GM12878 (cell line): ENCODE results near the gene STXBP2. TPM values are rescaled to one million over a fixed set of nuclear protein-coding genes. Genes with fewer than 3 reads are reported as not detected.

Experiments
- ATAC-seq: fragments of 200-7000 bp; cut with Tn5 transposase; 3 replicates; pipeline ENCODE4 v1.9.1; 2020; ENCODE audit warnings: mild to moderate bottlenecking, moderate library complexity
- BruUV-seq: library from RNA; stranded (reverse); fragments of 400-500 nt; replicated peaks from 2 replicates; lab custom pipeline; 2021; lab: Mats Ljungman, UMichigan
- CTCF ChIA-PET: fragments of 300-600 bp; sonication (Branson Sonifier 250); formaldehyde crosslinking; extraction: SDS; loops from one replicate; lab custom pipeline; 2021; ENCODE audit warnings: inconsistent platforms; lab: Yijun Ruan, JAX
- POLR2A ChIA-PET: fragments of 350-600 bp; formaldehyde crosslinking; extraction: SDS; loops from one replicate; lab custom pipeline; 2021; ENCODE audit warnings: inconsistent platforms; lab: Charles Lee
- RAD21 ChIA-PET: fragments of 300-600 bp; sonication (Branson Sonifier 250); formaldehyde crosslinking; loops from one replicate; lab custom pipeline; 2023; ENCODE audit warnings: antibody characterized with exemption; ENCODE audit not compliant: unreplicated experiment; lab: Charles Lee
- SMC1A ChIA-PET: fragments of 300-600 bp; sonication (Branson Sonifier 250); formaldehyde crosslinking; loops from one replicate; lab custom pipeline; 2023; ENCODE audit not compliant: unreplicated experiment, uncharacterized antibody; lab: Charles Lee
- DNase-seq: peaks from one replicate; pipeline ENCODE4 v3.0.0-alpha.2; 2011; ENCODE audit warnings: low read depth, low spot score
- FAIRE-seq: peaks from 3 replicates; lab custom pipeline; 2011; peaks lifted over from hg19 to GRCh38; lab: Jason Lieb, UNC
- H2AFZ ChIP-seq: 2 replicates; pipeline ENCODE4 v1.6.0; 2011; ENCODE audit warnings: low read depth, low read length, control low read depth; ENCODE audit not compliant: control insufficient read depth
- H3K27ac ChIP-seq: 2 replicates; pipeline ENCODE4 v1.5.1; 2011; ENCODE audit warnings: control low read depth; ENCODE audit not compliant: control insufficient read depth, insufficient read depth
- H3K27me3 ChIP-seq, 2 experiments: replicated peaks in 1 of 2; 2 replicates each; pipeline versions ENCODE4 v1.6.0 to v1.6.1; 2011; ENCODE audit warnings: low read length in 1 of 2; ENCODE audit not compliant: control insufficient read depth in 2 of 2, insufficient read depth in 2 of 2
- H3K36me3 ChIP-seq, 2 experiments: 2 replicates each; pipeline ENCODE4 v1.5.1; 2011; ENCODE audit warnings: low read length in 1 of 2; ENCODE audit not compliant: control insufficient read depth in 2 of 2, insufficient read depth in 2 of 2
- H3K4me1 ChIP-seq: 2 replicates; pipeline ENCODE4 v1.6.1; 2011; ENCODE audit warnings: mild to moderate bottlenecking, low read length, moderate library complexity, mixed read lengths; ENCODE audit not compliant: control insufficient read depth, insufficient read depth
- H3K4me2 ChIP-seq: 2 replicates; pipeline ENCODE4 v1.6.0; 2011; ENCODE audit warnings: control low read depth; ENCODE audit not compliant: control insufficient read depth, insufficient read depth
- H3K4me3 ChIP-seq: fragments of 200-600 bp; sonication (generic); 2 replicates; pipeline ENCODE4 v1.5.1; 2016
- H3K79me2 ChIP-seq: 2 replicates; pipeline ENCODE4 v1.6.0; 2011; ENCODE audit warnings: low read length; ENCODE audit not compliant: control insufficient read depth, insufficient read depth
- H3K9ac ChIP-seq: 2 replicates; pipeline ENCODE4 v1.8.0; 2011; ENCODE audit warnings: low read length, control low read depth, mixed read lengths; ENCODE audit not compliant: control insufficient read depth, insufficient read depth
- H3K9me3 ChIP-seq: replicated peaks from 3 replicates; pipeline ENCODE4 v1.5.1; 2011; ENCODE audit warnings: mild to moderate bottlenecking, low read length; ENCODE audit not compliant: control insufficient read depth, insufficient read depth
- H4K20me1 ChIP-seq: 2 replicates; pipeline ENCODE4 v1.6.0; 2011; ENCODE audit not compliant: control insufficient read depth, insufficient read depth
- CREB1 ChIP-seq: IDR thresholded peaks from 2 replicates; pipeline ENCODE4 v1.6.1; 2012; ENCODE audit warnings: low read depth, mild to moderate bottlenecking, inconsistent platforms
- NBN ChIP-seq: fragments of 450-650 bp; IDR thresholded peaks from 2 replicates; pipeline ENCODE4 v1.6.1; 2016
- PAX8 ChIP-seq: fragments of 450-650 bp; IDR thresholded peaks from 2 replicates; pipeline ENCODE4 v1.6.1; 2017; ENCODE audit warnings: mild to moderate bottlenecking, moderate library complexity
- PML ChIP-seq: IDR thresholded peaks from 2 replicates; pipeline ENCODE4 v1.6.1; 2012; ENCODE audit warnings: low read length, inconsistent platforms
- SKIL ChIP-seq: fragments of 450-650 bp; IDR thresholded peaks from 2 replicates; pipeline ENCODE4 v1.6.1; 2017; ENCODE audit warnings: mild to moderate bottlenecking, low read depth, inconsistent platforms; ENCODE audit not compliant: poor library complexity, severe bottlenecking
- SRF ChIP-seq, 2 experiments: IDR thresholded peaks; 2 replicates each; pipeline ENCODE4 v1.6.1; 2011; ENCODE audit warnings: low read depth in 2 of 2, low read length in 2 of 2, mild to moderate bottlenecking in 1 of 2, moderate library complexity in 1 of 2
- SUPT20H ChIP-seq: IDR thresholded peaks from 2 replicates; pipeline ENCODE4 v1.6.1; 2011; ENCODE audit warnings: low read depth, mild to moderate bottlenecking, low read length, moderate library complexity, borderline replicate concordance; ENCODE audit not compliant: control insufficient read depth
- TBL1XR1 ChIP-seq: IDR thresholded peaks from 2 replicates; pipeline ENCODE4 v1.6.1; 2012; ENCODE audit warnings: low read depth, low read length, improper control_type of control experiment
- TCF3 ChIP-seq: IDR thresholded peaks from 2 replicates; pipeline ENCODE4 v1.6.1; 2012; ENCODE audit warnings: low read depth, mild to moderate bottlenecking, low read length, borderline replicate concordance; ENCODE audit not compliant: insufficient read depth
- ZBED1 ChIP-seq: IDR thresholded peaks from 2 replicates; pipeline ENCODE4 v1.6.1; 2016; ENCODE audit warnings: borderline replicate concordance
- WGBS: methylation state at CpG from one replicate; pipeline ENCODE4 v1.1.6; 2016; ENCODE audit warnings: low lambda C conversion rate; ENCODE audit not compliant: insufficient replicate concordance, insufficient coverage; ENCODE audit errors: missing lambda C conversion rate; 5-methylcytosine and 5-hydroxymethylcytosine counted together
- in situ Hi-C: fragments of 300-500 bp; cut with MboI; formaldehyde crosslinking; loops from 9 replicates; pipeline ENCODE4 v1.14.3; 2018; ENCODE audit warnings: mixed read lengths
- intact Hi-C: fragments of 100-400 bp; cut with micrococcal nuclease; formaldehyde crosslinking; loops from one replicate; pipeline ENCODE4 v1.14.2; 2022; ENCODE audit not compliant: unreplicated experiment
- polyA plus RNA-seq, 11 experiments: library from polyadenylated mRNA; depleted of rRNA in 4 of 11; unstranded in 6 of 11; stranded (reverse) in 5 of 11; fragments of >200 nt; fragmentation: Nextera tagmentation in 4 of 11; fragmentation: Illumina TruSeq in 1 of 11; extraction: Ambion mirVana in 4 of 11; extraction: Trizol in 1 of 11; gene quantifications; 1 replicate in 1 of 11; 2 replicates in 10 of 11; pipeline versions ENCODE4 v1.2.1 to v1.2.3, GENCODE V29; 2011 to 2016; ENCODE audit warnings: inconsistent platforms in 2 of 11, missing spikeins in 2 of 11, low read depth in 1 of 11
- total RNA-seq, 4 experiments: library from RNA; depleted of rRNA in 3 of 4; stranded (reverse); fragments of >200 nt in 3 of 4; fragmentation: Illumina TruSeq in 1 of 4; extraction: Trizol in 1 of 4; gene quantifications; 2 replicates each; pipeline versions ENCODE4 v1.2.1 to v1.2.3, GENCODE V29; 2013 to 2021
- TF ChIP-seq, protein P1 (sequence below): fragments of 450-650 bp; IDR thresholded peaks from 2 replicates; pipeline ENCODE4 v1.6.1; 2017; ENCODE audit warnings: low read depth, mild to moderate bottlenecking, moderate library complexity
- TF ChIP-seq, protein P2 (sequence below): IDR thresholded peaks from 2 replicates; pipeline ENCODE4 v1.6.1; 2011; ENCODE audit warnings: low read depth, mild to moderate bottlenecking, low read length, moderate library complexity, borderline replicate concordance; ENCODE audit errors: extremely low read depth

The STXBP2 gene
- total and polyA plus RNA-seq, 10 of the 15 experiments (the other 5 are each of a cell fraction or from before 2014, with no cell fraction given) = 2.6 to 111 (median 61.4) TPM

GRCh38 chr19:7597689-7598088, 39.2 kb upstream of the STXBP2 start:
- no peak for ATAC-seq

More at GRCh38 chr19:7597689-7598088, 39.2 kb upstream of the STXBP2 start:
- SMC1A ChIA-PET = interaction anchor here (0.6 to 2.5 kb wide), 4 partner anchors 11 to 202 kb away, joined by 3 to 7 read pairs (median 3); partner anchors contain the start of genes PET100 and XAB2
- Histone ChIP-seq H3K27ac (no peak overlapping the region), H3K4me1 (no peaks in the 10 kb centered on the region; the same call in 1 of the 2 replicates), H3K4me2 (no peak overlapping the region), H3K9me3 (no peaks in the 10 kb centered on the region), H2AFZ (no peak overlapping the region), H4K20me1 (no peaks in the 10 kb centered on the region), H3K79me2 (no peaks in the 10 kb centered on the region), H3K9ac (no peak overlapping the region), H3K27me3 (peaks cover 0 to 2% of the 10 kb centered on the region in 2 experiments; a peak in 1 of 4 replicates), H3K4me3 (no peak overlapping the region), H3K36me3 (no peaks in the 10 kb centered on the region)
- TF ChIP-seq, protein P1, sequence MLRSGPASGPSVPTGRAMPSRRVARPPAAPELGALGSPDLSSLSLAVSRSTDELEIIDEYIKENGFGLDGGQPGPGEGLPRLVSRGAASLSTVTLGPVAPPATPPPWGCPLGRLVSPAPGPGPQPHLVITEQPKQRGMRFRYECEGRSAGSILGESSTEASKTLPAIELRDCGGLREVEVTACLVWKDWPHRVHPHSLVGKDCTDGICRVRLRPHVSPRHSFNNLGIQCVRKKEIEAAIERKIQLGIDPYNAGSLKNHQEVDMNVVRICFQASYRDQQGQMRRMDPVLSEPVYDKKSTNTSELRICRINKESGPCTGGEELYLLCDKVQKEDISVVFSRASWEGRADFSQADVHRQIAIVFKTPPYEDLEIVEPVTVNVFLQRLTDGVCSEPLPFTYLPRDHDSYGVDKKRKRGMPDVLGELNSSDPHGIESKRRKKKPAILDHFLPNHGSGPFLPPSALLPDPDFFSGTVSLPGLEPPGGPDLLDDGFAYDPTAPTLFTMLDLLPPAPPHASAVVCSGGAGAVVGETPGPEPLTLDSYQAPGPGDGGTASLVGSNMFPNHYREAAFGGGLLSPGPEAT = no peak
- TF ChIP-seq TCF3 (no peak), PML (no peak), TBL1XR1 (no peak), SRF (IDR thresholded peaks at IDR 0.05; ENCODE audit: low read depth in 2 of 2, low read length in 2 of 2) (no peak), NBN (no peak), CREB1 (no peak), PAX8 (no peak), ZBED1 (no peak), SUPT20H (no peak), SKIL (no peak)
- TF ChIP-seq, protein P2, sequence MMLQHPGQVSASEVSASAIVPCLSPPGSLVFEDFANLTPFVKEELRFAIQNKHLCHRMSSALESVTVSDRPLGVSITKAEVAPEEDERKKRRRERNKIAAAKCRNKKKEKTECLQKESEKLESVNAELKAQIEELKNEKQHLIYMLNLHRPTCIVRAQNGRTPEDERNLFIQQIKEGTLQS = no peak
- CTCF ChIA-PET = interaction anchor here (1.1 to 4.7 kb wide), 4 partner anchors 21 to 243 kb away, joined by 3 to 30 read pairs (median 6); no protein-coding TSS in a partner anchor
- FAIRE-seq (no peak), DNase-seq (no peak)
- in situ Hi-C loops (no loop called here), intact Hi-C loops (no loop called here)
- WGBS = 63% methylated on average over 9 of the region's 9 CpGs
- POLR2A ChIA-PET = interaction anchor here (0.8 to 1.7 kb wide), 3 partner anchors 9 to 201 kb away, joined by 3 to 6 read pairs (median 3); no protein-coding TSS in a partner anchor
- RAD21 ChIA-PET = interaction anchor here (1.0 to 2.1 kb wide), 3 partner anchors 29 to 243 kb away, joined by 3 to 16 read pairs (median 4); partner anchors contain the start of gene TRAPPC5
- no TSS peak for BruUV-seq
